Breast epithelium (tissue), 3 donors: ENCODE results near the gene CCDC43.

Experiments
- POLR2AphosphoS5 ChIP-seq, 3 donors: sonication (generic); formaldehyde crosslinking; IDR thresholded peaks; one replicate each; pipeline ENCODE4 v1.6.1; 2017; ENCODE audit warnings: antibody characterized with exemption in 3 of 3
- TF ChIP-seq, protein P1 (sequence below), 3 donors: fragments of 450-650 bp; IDR thresholded peaks; one replicate each; pipeline ENCODE4 v1.5.1; 2016 to 2017; ENCODE audit warnings: antibody characterized with exemption in 3 of 3, mild to moderate bottlenecking in 3 of 3, moderate library complexity in 3 of 3

- TF ChIP-seq, protein P1, sequence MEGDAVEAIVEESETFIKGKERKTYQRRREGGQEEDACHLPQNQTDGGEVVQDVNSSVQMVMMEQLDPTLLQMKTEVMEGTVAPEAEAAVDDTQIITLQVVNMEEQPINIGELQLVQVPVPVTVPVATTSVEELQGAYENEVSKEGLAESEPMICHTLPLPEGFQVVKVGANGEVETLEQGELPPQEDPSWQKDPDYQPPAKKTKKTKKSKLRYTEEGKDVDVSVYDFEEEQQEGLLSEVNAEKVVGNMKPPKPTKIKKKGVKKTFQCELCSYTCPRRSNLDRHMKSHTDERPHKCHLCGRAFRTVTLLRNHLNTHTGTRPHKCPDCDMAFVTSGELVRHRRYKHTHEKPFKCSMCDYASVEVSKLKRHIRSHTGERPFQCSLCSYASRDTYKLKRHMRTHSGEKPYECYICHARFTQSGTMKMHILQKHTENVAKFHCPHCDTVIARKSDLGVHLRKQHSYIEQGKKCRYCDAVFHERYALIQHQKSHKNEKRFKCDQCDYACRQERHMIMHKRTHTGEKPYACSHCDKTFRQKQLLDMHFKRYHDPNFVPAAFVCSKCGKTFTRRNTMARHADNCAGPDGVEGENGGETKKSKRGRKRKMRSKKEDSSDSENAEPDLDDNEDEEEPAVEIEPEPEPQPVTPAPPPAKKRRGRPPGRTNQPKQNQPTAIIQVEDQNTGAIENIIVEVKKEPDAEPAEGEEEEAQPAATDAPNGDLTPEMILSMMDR (IDR thresholded peaks at IDR 0.05), result no peak
- no peak for TF ChIP-seq POLR2AphosphoS5 (IDR thresholded peaks at IDR 0.05)
Measured at GRCh38 chr17:44688675-44689476, 700 bp downstream of the CCDC43 start.
